ENCODE results near the gene GMNC.
"Not testable (repeated sequence)": the region's sequence is repeated elsewhere in the genome, so short reads cannot be mapped to it uniquely, and the experiment has no call there.

GMNC gene, protein sequence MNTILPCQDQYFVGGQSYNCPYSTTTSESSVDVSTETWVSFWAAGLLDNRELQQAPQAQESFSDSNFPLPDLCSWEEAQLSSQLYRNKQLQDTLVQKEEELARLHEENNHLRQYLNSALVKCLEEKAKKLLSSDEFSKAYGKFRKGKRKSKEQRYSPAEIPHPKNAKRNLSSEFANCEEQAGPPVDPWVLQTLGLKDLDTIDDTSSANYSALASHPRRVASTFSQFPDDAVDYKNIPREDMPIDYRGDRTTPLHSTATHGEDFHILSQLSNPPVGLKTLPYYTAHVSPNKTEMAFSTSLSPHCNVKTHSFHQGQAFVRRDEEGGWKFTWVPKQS

DNA sequence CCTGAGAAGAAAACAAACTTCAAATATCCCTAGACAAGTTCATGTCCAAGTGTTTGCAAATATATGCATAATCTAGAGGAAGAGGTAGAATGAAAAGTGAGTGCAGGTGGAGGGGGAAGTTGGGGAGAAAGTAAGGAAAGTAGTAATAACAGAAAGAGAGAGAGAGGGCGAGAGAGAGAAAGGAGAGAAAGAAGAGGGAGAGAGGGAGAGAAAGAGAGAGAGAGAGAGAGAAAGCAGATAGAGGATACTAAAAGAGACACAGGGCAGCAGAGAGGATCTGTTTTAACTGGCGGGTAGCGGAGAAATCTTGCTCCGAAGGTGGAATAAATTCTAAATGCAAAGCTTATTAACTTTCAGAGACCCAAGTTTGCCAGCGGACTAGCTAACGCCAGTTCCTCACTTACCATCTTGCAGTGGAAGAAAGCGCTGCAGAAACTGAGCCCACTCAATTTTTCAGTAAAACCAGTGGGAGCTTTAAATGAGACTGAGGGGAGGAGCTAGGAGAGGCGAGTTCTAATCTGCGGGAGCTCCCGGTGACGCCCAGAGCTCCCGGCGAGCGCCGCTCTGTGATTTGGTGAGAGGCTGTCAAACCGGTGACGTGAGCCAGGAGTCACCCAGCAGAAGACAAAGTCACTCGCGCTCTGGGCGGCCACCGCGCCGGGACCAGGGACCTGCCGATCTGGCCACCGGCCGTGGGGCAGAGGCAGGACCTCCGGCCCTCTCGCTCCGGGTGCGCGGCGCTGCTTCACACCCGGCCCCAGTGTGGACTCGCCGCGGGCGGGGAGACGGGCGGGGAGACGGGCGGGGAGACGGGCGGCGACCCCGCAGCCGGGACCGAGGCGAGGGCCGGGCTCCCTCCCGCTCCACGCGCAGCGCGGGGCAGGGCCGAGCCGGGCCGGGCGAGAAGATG lies at the start of gene GMNC:
Gene GMNC, minus strand, starts transcription at position 486 of the 910 bp plus-strand sequence. Its CDS starts 79 bp downstream, at position 407.
- DNase-seq (ENCODE audit: low spot score) = peak; percentile 72

DNA sequence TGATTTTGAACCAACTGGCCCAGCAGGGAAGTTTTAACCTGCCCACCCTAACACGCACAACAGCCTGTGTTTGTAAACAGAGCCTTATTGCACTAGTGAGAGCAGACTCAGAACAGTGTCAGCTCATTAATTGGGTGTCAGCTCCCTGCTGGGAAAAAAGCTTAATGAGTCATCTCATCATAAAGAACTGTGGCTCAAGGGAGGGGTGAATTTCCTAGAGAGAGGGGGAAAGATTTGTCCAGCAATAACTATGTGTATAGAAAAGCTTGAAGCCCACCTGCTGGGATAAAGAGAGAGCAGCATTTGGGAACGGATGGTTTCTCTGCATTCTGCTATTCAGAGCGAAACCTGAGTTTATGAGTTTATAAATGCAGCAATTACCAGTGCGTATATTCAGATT lies 48.9 kb upstream of the GMNC start:
- DNase-seq (ENCODE audit: low spot score) = peak; percentile 1

DNA sequence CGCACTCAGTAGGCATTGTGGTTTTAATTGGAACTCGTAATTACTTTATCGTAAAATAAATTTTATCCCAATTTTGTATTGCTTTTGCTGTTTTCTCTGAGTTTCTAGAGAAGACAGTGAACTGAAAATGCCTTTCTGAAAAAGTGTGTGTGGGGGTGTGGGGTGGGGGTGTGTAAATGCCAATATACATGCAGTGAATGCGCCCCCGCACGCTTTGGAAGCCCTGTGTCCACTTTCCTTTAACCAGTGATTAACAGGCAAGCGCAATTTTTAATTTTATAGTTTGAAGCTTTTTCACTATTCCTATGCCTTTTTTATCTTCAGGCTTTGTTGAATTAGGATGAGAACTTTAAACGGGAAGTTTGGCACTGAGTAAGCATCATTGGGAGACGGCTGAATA lies 47.4 kb upstream of the GMNC start:
- DNase-seq (ENCODE audit: low spot score) = no peak

DNA sequence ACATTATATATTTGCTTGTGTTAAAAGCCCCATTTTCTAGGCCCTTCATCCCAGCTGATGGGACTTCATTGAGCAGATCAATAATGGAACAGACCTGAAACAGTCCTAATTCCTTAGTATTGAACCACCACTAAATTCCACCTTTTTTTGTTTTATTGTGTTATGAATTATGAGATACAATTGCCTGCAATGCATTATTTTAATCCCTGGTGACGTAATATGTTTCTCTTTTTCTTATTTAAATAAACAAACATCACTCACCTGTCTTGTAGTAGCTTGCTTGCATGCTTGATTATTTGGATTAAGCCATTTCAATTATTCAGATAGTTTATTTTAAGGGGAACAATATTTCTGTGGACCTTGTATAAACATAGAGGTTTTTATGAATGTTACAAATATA lies 40.7 kb upstream of the GMNC start:
- DNase-seq (ENCODE audit: low spot score) = no peak

DNA sequence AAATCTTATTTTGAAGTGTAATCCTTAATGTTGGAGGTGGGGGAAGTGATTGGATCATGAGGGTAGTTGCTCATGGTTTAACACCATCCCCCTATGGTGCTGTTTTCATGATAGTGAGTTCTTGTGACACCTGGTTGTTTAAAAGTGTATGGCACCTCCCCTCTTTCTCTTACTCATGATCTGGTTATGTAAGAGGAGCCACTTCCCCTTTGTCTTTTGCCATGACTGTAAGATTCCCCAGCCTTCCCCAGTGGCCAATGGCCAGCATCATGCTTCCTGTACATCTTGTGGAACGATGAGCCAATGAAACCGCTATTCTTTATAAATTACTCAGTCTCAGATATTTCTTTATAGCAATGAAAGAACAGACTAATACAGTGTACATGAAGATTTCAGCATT lies 39.8 kb upstream of the GMNC start:
- DNase-seq (ENCODE audit: low spot score) = no peak

DNA sequence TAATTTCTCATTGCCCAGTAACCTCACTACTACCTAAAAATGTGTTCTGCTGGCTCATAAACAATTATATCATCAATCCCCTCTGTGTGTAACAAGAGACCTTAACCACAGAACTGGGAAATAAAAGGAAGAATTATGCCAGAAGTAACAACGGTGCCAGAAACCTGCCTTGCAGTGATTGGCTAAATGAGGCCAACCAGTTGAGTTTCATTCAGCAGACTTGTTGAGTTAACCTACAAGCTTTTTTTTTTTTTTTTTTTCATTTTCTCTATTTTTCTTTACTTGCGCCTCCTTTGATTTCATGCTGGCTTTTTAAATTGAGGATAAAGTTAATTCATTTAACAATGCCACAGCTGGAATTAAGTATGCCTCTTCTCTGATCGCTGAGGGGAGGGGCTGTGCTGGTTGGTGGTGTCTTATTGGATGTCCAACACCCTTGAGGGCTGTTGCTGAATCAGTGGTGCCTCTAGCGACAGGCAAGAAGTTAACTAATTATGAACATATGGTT lies 30.0 kb upstream of the GMNC start:
- DNase-seq (ENCODE audit: low spot score) = no peak

DNA sequence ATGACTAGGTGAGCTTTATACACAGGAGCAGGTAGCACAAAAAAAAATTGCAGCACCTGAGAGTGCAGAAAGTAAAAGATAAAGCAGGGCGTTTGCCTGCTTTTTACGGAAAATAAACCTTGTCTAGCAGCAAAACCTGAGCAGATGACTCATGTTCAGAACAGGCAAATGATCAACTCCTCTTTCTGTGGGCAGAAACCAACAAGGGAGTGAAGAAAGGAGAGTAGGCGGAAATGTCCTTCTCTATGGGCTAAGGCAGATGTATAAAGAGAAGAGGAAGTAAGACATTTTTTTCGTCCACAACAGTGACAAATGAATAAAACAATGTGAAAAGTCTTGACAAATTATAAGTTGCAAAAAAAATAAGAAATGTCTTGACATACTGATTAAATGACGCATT lies 24.5 kb upstream of the GMNC start:
- DNase-seq (ENCODE audit: low spot score) = no peak

DNA sequence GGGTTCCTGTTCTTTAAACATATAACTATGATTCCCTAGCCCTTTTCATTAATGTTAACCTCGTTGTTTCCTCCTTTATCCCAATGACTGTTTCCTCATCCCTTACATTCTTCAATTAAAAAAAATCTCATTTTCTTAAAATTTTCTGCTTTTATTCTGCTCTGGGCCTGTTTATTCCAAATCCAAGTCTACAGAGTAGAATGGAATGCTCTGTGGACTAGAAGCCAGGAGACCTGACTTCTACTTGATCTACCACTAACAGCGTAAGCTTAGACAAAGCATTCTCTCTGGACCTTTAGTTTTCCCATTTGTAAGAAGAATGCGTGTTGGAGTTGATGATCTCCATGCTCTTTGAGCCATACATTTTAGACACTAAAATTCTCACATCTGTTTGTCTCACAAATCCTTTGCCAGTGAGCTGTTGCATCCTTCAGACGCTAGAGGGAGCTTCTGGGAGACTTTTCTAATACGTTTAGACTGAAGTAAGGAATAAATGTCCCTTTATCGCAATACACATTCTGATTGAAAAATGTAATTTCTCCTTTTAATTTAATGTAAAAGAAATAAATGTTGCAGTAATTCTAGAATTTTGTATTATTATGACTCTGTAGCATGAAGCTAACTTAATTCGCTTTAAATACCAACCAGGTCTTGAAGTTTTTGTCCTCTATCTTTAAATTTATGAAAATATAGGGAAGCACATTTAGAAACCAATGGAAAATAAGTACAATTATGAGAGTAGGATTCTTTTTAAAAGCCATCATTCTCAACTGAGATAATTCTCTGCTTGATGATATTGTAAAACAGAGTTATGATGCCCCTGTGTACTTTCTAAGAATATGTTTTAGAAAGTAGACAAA lies 21.7 kb upstream of the GMNC start:
- DNase-seq (ENCODE audit: low spot score) = peak; percentile 53

DNA sequence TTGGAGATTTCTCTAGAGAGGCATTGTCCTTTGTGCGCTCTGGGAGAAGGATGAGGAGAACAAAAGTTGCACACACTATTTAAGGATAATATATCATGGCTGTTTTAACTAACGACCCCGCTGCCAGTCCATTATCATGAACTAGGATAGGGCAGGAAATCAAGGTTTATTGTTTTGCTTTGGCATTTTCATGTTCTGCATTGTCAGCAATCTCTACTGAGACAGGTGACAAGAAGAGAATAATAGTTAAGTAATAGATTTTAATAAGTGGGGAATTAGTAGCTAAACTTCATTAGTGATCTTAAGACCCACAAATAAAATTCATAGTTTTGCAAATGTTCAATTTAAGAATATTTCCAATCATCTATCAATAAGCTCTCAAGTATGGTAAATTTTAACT lies 20.6 kb upstream of the GMNC start:
- no peak for DNase-seq (ENCODE audit: low spot score)

DNA sequence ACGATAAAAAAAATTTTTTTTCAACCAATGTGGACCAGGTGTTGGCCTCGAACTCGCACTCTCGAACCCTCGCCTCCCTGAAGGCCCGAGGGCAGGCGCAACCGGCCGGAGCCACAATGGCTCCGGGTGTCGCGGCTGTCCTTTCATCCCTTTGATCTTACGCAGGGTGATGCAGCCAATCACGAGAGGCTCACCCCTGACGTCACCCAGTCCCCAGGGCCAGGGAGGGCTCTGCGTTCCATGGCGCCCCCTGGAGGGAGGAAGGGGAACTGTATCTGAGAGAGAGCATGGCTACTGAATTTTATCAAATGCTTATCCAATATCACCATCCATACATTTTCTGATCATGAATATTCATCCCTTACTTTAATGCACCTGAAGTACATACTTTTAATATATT lies 15.4 kb upstream of the GMNC start:
- DNase-seq (ENCODE audit: low spot score) = no peak

DNA sequence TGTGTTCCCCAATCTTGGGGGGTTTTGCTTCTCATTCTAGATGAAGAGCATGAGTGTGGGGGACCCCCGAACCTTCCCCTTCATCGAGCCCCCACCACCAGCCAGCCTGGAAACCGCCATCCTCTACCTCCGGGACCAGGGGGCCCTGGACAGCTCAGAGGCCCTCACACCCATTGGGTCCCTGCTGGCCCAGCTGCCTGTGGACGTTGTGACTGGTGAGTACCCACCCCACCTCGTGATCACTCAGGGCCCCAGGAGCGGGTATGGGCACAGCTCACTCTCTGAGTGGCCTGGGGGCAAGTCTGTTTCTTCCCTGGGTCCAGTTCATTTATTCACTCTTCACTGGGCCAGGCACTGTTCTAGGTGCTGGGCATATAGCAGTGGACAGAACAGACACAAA lies 13.9 kb upstream of the GMNC start:
- not testable (repeated sequence) for DNase-seq (ENCODE audit: low spot score)

DNA sequence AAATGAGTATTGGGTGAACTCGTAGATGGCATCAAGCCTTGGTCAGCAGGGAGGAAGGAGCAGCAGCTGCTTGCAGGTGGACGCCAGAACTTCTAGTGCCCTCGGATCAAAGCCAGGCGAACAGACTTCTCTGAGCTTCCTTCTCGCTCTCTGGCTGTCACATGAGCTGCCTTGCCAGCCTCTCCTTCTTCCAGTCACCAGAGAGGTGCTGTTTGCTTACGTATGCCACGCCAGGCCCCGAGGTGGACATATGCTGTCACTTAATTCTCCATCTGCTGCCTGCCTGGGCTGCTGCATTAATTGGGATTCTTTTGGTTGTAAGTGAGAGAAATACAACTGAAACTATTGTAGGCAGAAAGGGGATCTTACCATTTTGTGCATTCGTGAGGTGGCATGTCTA lies 12.6 kb upstream of the GMNC start:
- not testable (repeated sequence) for DNase-seq (ENCODE audit: low spot score)

DNA sequence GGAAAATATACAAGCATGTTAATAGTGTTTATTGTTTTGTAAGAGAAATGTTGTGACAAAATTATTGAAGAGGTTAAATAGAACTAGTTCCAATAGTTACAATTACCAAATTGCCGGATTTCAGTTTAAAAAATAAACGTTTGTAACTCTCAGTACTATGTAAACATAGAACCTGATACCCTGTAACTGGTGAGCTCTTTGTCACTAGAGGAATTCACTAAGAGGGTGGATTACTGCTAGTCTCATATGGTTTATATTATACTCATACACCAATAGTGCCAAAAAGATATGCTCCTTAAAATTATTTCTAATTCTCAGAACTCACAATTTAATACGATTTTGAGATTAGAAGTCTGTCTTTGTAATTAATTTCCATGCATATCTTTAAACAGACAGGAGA lies 7.6 kb upstream of the GMNC start:
- DNase-seq (ENCODE audit: low spot score) = no peak

DNA sequence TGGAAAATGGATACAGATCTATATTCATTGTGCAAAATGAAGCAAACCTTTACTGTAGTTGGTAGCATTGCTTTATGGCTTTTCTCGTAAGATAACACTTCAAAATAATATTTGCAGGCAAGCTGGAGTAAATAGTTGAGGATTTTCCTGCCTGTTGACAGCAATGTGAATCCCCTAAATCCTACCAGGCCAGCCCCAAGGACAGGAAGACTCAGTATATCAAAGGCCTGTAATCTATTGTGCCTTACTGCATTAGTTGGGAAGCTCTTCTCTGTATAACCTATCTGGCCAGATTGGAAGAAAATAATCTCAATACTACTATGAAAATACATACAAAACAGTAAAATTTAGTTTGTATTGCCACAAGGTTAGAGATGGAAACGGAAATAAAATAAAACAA lies 4.6 kb upstream of the GMNC start:
- no peak for DNase-seq (ENCODE audit: low spot score)

DNA sequence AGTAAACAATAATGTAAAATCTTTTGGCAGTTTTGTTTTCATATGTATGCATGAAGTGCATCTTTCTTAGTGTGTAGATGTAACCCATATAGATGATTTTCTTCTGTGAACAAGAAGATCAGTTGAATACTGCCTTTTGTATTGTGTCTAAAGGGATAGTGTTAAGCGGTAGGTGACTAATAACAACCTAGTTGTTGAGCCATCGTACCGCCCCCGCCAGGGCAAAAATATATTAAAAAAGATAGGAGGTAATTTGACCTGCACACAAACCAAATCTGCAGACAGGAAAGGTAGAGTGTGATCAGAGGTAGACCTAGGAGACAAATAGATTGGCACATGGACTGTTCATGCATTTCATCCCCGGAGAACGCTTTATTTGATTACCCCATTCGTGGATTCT lies 3.3 kb upstream of the GMNC start:
- DNase-seq (ENCODE audit: low spot score) = no peak

DNA sequence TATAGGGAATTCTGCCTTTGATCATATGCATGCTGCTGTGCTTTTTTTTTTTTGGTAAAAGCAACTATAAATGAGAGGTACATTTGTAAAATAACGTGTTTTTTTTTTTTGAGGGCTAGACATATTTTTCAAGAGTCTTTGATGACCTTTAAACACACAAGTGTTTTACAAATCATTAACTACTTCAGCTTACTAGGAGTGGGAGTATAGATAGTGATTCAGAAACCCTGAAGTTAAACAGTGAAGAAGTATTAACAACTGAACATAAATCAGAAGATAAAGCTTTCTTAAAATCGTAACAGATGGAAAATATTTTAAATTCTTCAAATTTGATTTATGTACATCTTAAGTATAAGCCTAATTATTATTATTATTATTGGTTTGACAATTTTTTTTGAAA lies 2.9 kb upstream of the GMNC start:
- no peak for DNase-seq (ENCODE audit: low spot score)

DNA sequence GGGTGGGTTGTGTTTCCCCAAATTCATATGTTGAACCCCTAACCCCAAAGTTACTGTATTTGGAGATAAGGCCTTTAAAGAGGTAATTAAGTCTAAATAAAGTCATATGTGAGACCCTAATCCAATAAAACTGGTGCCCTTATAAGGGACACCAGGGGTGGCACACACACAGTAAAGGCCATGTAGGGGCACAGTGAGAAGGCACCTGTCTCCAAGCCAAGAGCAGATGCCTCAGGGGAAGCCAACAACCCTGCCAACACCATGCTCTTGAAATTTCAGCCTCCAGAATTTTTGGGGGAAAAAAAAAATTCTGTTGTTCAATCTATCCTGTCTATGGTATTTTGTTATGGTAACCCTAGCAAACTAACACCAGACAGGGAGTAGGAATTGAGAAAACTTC lies 1.5 kb upstream of the GMNC start:
- no peak for DNase-seq (ENCODE audit: low spot score)

DNA sequence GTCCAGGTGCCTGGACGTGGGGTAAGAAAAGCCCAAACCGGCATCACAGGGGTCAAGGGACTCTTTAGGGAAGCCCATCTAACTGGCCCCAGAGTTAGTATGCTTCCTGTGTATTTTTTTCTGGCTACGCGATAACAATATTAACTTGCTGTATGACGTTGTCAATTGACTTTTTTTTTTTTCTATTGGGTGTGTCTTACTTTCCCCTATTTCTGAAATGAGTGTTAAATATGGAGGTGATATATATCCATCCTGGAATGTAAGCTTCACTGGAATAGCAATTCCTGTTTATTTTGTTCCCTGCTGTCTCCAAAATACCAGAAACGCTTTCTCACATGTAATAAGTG lies 598 bp upstream of the GMNC start:
- no peak for DNase-seq (ENCODE audit: low spot score)

DNA sequence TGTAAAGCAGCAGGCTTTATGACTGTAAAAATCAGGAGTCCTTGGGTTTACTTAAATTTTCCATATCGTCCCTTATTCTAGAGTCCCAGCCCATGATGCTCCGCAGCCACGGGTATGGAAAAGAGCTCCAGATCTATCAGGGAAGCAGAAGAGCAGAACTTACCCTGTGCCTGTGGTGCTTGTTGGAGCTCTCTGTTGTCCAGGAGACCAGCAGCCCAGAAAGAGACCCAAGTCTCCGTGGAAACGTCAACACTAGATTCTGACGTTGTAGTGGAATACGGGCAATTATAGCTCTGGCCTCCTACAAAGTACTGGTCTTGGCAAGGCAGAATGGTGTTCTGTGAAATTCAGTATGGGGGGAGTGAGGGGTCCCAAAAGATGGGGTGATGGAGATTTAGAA lies 2.0 kb downstream of the GMNC start:
- no peak for DNase-seq (ENCODE audit: low spot score)

DNA sequence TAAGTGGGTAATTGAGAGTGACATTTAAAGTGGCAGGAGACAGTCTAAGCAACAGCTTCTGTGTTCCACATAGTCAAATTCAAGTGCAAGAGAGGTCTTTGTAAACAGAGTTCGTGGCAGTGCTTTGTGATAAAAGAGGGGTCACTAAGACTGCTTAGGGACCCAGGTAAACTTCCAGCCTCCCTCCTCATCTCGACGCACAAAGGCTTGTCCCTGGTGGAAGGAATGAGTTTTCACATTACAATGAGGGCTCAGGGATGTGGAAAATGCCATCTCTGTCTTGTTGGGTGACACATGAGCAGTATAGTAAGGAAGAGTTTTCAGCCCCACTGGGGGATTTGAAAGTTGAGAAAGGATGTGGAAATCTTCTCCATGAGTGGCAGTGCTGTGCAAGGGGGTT lies 7.3 kb downstream of the GMNC start:
- no peak for DNase-seq (ENCODE audit: low spot score)

DNA sequence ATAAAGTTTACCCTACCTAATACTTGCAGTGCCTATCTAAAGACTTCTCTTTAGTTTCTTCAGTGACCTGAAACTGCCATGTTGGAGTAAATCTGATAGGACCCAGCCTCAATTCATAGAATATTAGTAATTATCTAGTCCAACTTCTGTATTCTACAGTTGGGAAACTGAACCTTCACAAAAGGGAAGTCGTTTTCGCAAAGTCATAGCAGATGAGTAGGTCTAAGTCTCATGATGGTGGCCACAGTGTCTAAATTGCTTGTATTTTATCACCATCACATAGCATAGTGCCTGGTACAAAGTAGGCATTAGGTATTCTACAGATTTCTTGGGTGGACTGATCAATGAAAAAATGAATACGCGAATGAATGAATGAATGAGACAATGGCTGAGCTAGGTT lies 8.4 kb downstream of the GMNC start:
- no peak for DNase-seq (ENCODE audit: low spot score)

DNA sequence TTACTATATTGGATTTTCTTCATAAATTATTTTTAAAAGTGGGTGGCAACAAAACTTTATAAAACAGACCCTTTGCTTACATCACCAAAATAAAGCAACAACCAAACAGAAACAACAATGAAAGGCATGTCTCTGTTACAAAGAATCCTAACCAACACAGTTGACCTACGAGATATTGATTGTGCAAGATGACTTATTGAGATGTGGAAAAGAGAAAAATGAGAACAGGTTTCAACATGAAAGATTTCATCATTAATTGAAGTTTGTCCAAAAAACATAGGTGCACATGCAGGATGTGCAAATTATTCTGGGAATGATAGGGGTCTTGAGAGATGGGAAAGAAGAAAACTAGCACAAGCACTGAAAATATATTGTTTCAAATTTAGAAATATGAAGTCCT lies 9.0 kb downstream of the GMNC start:
- no peak for DNase-seq (ENCODE audit: low spot score)

Data from kidney capillary endothelial cell (primary cell).